NCI-H69 (cell line): ENCODE results near the gene CCNT1.

ENCODE experiments used
- DNase-seq: peaks from one replicate; lab custom pipeline; 2025; lab: John Stamatoyannopoulos, UW

CCNT1 gene

DNA sequence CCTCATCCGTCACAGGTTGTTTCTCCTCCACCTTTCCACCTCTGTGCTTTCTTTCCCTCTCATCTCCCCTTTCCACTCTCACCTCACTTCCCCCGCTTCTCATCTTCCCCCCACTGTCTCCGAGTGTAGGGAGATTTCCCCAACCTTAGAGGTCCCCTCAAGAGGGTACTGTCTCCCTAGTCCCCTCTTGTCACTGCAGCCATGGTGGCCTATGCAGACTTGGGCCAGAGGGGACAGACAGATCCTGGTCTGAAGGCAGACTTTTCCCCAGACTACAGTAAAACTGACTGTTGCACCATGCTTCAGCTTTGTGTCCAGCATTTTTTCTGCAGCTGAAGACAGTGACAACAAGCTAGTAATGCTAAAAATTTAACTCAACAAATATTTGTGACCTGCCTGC, 75.7 kb downstream of the CCNT1 start:
- no peak for DNase-seq

DNA sequence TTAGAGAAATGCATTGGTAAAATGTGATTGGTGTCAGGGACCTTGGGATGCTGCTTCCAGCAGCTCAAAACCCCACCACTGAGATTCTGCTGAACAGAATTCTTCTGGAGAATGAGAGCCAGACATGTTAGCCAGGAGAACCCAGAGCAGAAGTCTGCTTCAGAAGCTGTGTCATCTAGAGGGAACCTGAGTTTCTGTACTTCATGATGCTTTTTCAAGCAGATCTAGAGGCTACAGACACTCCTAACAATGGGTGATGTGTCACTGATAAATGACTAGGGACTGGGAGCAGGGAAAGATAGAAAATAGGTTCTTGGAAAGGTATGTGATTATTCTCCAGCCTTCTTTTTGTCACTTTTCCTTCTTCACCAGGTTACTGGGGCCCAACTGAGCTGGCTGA, 76.1 kb downstream of the CCNT1 start:
- no peak for DNase-seq
